ENCODE measurements around the gene GSG1L. TPM values are rescaled to one million over a fixed set of nuclear protein-coding genes. Genes with fewer than 3 reads are reported as not detected.

The GSG1L gene
- total RNA-seq, 3 donors from 2014 or later, result not detected

- H3K9me3 ChIP-seq, result no peaks in the 10 kb centered on the region
These were observed 91.0 kb downstream of the GSG1L start for GRCh38 chr16:27972500-27972899.

DNA sequence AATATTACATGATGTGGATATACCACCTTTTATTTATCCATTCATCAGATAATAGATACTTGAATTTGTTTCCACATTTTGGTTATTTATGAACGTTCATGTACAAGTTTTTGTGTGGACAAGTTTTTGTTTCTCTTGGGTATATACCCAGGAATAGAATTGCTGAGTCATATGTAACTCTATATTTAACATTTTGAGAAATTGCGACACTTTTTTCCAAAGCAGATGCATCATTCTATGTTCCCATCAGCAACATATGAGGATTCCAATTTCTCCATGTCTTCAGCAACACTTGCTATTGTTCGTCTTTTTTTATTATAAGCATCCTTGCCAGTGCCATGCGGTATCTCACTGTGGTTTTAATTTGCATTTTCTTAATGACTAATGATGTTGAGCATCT lies 93.9 kb downstream of the GSG1L start:
- no peaks in the 10 kb centered on the region for H3K36me3 ChIP-seq
- TF ChIP-seq POLR2A (IDR thresholded peaks at IDR 0.05) (no peak), POLR2AphosphoS5 (IDR thresholded peaks at IDR 0.05) (no peak)
- TF ChIP-seq, protein P1, sequence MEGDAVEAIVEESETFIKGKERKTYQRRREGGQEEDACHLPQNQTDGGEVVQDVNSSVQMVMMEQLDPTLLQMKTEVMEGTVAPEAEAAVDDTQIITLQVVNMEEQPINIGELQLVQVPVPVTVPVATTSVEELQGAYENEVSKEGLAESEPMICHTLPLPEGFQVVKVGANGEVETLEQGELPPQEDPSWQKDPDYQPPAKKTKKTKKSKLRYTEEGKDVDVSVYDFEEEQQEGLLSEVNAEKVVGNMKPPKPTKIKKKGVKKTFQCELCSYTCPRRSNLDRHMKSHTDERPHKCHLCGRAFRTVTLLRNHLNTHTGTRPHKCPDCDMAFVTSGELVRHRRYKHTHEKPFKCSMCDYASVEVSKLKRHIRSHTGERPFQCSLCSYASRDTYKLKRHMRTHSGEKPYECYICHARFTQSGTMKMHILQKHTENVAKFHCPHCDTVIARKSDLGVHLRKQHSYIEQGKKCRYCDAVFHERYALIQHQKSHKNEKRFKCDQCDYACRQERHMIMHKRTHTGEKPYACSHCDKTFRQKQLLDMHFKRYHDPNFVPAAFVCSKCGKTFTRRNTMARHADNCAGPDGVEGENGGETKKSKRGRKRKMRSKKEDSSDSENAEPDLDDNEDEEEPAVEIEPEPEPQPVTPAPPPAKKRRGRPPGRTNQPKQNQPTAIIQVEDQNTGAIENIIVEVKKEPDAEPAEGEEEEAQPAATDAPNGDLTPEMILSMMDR (IDR thresholded peaks at IDR 0.05), result no peak
- intact Hi-C loops (cut with DNase I; ENCODE audit: low total_unique reads), result no loop called here
- no peaks in the 10 kb centered on the region for H3K9me3 ChIP-seq
- H3K4me3 ChIP-seq, result no peak overlapping the region
- H3K27ac ChIP-seq, result no peak overlapping the region
- no peaks in the 10 kb centered on the region for H3K27me3 ChIP-seq
- no peaks in the 10 kb centered on the region for H3K4me1 ChIP-seq
- DNase-seq (ENCODE audit: low spot score in 2 of 2), result no peak

More at GRCh38 chr16:27972500-27972899, 91.0 kb downstream of the GSG1L start:
- H3K4me1 ChIP-seq, result no peaks in the 10 kb centered on the region
- no peak for DNase-seq (ENCODE audit: low spot score in 2 of 2)
- H3K36me3 ChIP-seq, result no peaks in the 10 kb centered on the region
- H3K4me3 ChIP-seq, result no peak overlapping the region
- no peaks in the 10 kb centered on the region for H3K27me3 ChIP-seq
- intact Hi-C loops (cut with DNase I; ENCODE audit: low total_unique reads), result no loop called here
- TF ChIP-seq, protein P1 (IDR thresholded peaks at IDR 0.05), result peak in 1 of 3 donors; percentile 12
- TF ChIP-seq POLR2AphosphoS5 (IDR thresholded peaks at IDR 0.05), result no peak
- no peak overlapping the region for H3K27ac ChIP-seq

DNA sequence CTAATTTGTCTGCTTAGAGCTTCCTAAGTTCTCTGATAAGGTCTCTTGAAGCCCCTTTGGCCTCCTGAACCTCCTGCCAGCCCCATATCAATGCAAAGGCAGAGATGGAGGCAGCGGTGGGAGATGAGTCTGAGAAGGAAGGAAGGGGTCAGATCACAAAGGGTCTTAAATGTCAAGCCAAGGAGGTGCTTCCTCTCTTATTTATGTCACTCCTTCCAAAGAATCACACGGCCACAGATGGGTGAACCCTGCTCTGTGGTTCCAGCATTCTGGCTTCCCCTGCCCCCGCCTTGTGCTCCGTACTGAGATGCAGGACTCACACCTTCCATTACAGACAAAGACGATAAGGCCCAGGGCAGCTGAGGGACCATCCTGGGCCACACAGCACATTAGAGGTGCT lies 96.3 kb downstream of the GSG1L start:
- no peaks in the 10 kb centered on the region for H3K4me1 ChIP-seq
- no peak overlapping the region for H3K27ac ChIP-seq
- intact Hi-C loops (cut with DNase I; ENCODE audit: low total_unique reads), result no loop called here
- H3K36me3 ChIP-seq, result no peaks in the 10 kb centered on the region
- H3K27me3 ChIP-seq, result peaks cover 0 to 3% of the 10 kb centered on the region in 2 donors
- no peak for TF ChIP-seq POLR2AphosphoS5 (IDR thresholded peaks at IDR 0.05)
- TF ChIP-seq, protein P1 (IDR thresholded peaks at IDR 0.05), result no peak
- TF ChIP-seq POLR2A (IDR thresholded peaks at IDR 0.05), result no peak
- DNase-seq (ENCODE audit: low spot score in 2 of 2), result no peak
- H3K9me3 ChIP-seq, result peaks cover 0 to 4% of the 10 kb centered on the region in 2 donors
- no peak overlapping the region for H3K4me3 ChIP-seq

- TF ChIP-seq, protein P1 (IDR thresholded peaks at IDR 0.05), result no peak
- TF ChIP-seq POLR2AphosphoS5 (IDR thresholded peaks at IDR 0.05) (no peak), POLR2A (IDR thresholded peaks at IDR 0.05) (no peak)
- Histone ChIP-seq H3K4me3 (no peak overlapping the region), H3K27ac (no peak overlapping the region), H3K27me3 (peaks cover 0 to 3% of the 10 kb centered on the region in 2 donors), H3K36me3 (no peaks in the 10 kb centered on the region), H3K4me1 (no peaks in the 10 kb centered on the region), H3K9me3 (peaks cover 0 to 5% of the 10 kb centered on the region in 2 donors)
- intact Hi-C loops (cut with DNase I; ENCODE audit: low total_unique reads), result no loop called here
- DNase-seq (ENCODE audit: low spot score in 2 of 2), result no peak
These were observed 96.8 kb downstream of the GSG1L start for GRCh38 chr16:27966756-27967155.

GRCh38 chr16:27965801-27966200 lies 97.7 kb downstream of the GSG1L start:
- H3K9me3 ChIP-seq, result peaks cover 0 to 5% of the 10 kb centered on the region in 2 donors
- H3K27ac ChIP-seq, result no peak overlapping the region
- no peak overlapping the region for H3K4me3 ChIP-seq
- no peak for DNase-seq (ENCODE audit: low spot score in 2 of 2)
- intact Hi-C loops (cut with DNase I; ENCODE audit: low total_unique reads), result no loop called here
- H3K4me1 ChIP-seq, result no peaks in the 10 kb centered on the region
- H3K36me3 ChIP-seq, result no peaks in the 10 kb centered on the region
- TF ChIP-seq, protein P1 (IDR thresholded peaks at IDR 0.05), result no peak
- TF ChIP-seq POLR2AphosphoS5 (IDR thresholded peaks at IDR 0.05) (no peak), POLR2A (IDR thresholded peaks at IDR 0.05) (no peak)
- H3K27me3 ChIP-seq, result peaks cover 0 to 3% of the 10 kb centered on the region in 2 donors
